ENCODE measurements around the gene CALB2. TPM values are rescaled to one million over a fixed set of nuclear protein-coding genes. Genes with fewer than 3 reads are reported as not detected.

CALB2 gene
- total and polyA plus RNA-seq, 2 donors (not counting 3 experiments of a cell fraction or from before 2014, with no cell fraction given) = not detected

DNA sequence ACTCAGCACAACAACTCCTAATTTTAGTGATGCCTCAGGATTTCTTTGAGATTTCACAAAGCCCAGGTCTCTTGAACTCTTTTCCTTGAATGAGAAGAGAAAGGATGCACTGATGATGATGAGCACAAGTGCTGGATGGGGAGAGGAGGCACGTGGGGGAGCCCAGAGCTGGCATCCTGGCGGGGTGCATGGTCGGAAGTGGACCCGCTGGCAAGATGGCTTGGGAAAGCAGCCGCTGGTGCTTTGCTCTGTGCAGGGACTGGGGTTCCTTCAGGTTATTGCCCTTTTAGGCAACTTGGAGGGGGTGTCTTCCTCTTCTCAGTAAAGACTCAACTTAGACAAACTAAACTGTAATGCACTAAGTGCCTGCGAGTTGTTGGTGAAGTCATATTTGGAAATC is 22.3 kb downstream of the CALB2 start:
- no peak for FAIRE-seq
- no TSS peak for BruUV-seq (replicated peaks)
- dilution Hi-C loops (cut with MboI; ENCODE audit: extremely low pct_ligation_motif_present, low sequenced_read_pairs) = no loop called here

More for the DNA sequence above, 22.3 kb downstream of the CALB2 start:
- intact Hi-C loops (cut with micrococcal nuclease) = no loop called here
- Histone ChIP-seq H3K27ac (ENCODE audit: insufficient read depth, low read depth, low read length) (no peak overlapping the region), H4K20me1 (replicated peaks; ENCODE audit: control insufficient read depth, extremely low read depth, insufficient read depth, low read length) (no peaks in the 10 kb centered on the region), H3K4me3 (replicated peaks in 1 of 3; ENCODE audit: insufficient read depth in 1 of 3, low read depth in 1 of 3, low read length in 3 of 3) (no peak overlapping the region), H3K79me2 (ENCODE audit: control insufficient read depth, insufficient read depth, low read length) (no peaks in the 10 kb centered on the region), H3K36me3 (ENCODE audit: control insufficient read depth in 2 of 2, extremely low read depth in 1 of 2, insufficient read depth in 2 of 2, low read length in 2 of 2) (no peaks in the 10 kb centered on the region), H2AFZ (ENCODE audit: low read depth, low read length) (no peak overlapping the region), H3K9ac (replicated peaks; ENCODE audit: extremely low read depth, insufficient read depth, low read length) (no peak overlapping the region), H3K4me1 (ENCODE audit: control insufficient read depth, extremely low read depth, insufficient read depth, low read length) (no peaks in the 10 kb centered on the region), H3K9me1 (replicated peaks; ENCODE audit: control insufficient read depth, extremely low read depth, insufficient read depth, low read length) (no peaks in the 10 kb centered on the region), H3K9me3 (replicated peaks; ENCODE audit: control insufficient read depth, insufficient read depth, low read length) (no peaks in the 10 kb centered on the region), H3K27me3 (ENCODE audit: control insufficient read depth in 2 of 2, insufficient read depth in 2 of 2, low read length in 2 of 2) (no peaks in the 10 kb centered on the region), H3K4me2 (ENCODE audit: insufficient read depth, low read length) (no peak overlapping the region)
- CTCF ChIA-PET = no interaction called here
- no peak for TF ChIP-seq FOS (IDR thresholded peaks at IDR 0.05; ENCODE audit: borderline replicate concordance, insufficient read depth, low read length)
- TF ChIP-seq MYC (IDR thresholded peaks at IDR 0.05; ENCODE audit: low read depth, low read length) = no peak
- TF ChIP-seq MAX (IDR thresholded peaks at IDR 0.05; ENCODE audit: insufficient read depth, insufficient read length) = no peak
- TF ChIP-seq EZH2 (IDR thresholded peaks at IDR 0.05; ENCODE audit: borderline replicate concordance, low read depth, low read length, severe bottlenecking) = no peak
- no peak for TF ChIP-seq GATA2 (IDR thresholded peaks at IDR 0.05; ENCODE audit: insufficient read depth, insufficient read length, low read depth, low read length)
- no peak for TF ChIP-seq POLR2A (IDR thresholded peaks at IDR 0.05; ENCODE audit: low read depth, low read length)
- no peak for TF ChIP-seq JUN (IDR thresholded peaks at IDR 0.05; ENCODE audit: borderline replicate concordance, insufficient read depth, insufficient read length, low read depth)
- no peak for TF ChIP-seq POLR2AphosphoS5 (IDR thresholded peaks at IDR 0.05; ENCODE audit: insufficient read depth, low read depth, low read length)
- TF ChIP-seq CTCF (IDR thresholded peaks at IDR 0.05; ENCODE audit: extremely low read depth in 1 of 2, insufficient read depth in 1 of 2, low read depth in 1 of 2, low read length in 2 of 2) = no peak
- DNase-seq (ENCODE audit: low read depth, low spot score) = no peak
- POLR2A ChIA-PET = no interaction called here
